ENCODE measurements around the gene WSCD2.

DNA sequence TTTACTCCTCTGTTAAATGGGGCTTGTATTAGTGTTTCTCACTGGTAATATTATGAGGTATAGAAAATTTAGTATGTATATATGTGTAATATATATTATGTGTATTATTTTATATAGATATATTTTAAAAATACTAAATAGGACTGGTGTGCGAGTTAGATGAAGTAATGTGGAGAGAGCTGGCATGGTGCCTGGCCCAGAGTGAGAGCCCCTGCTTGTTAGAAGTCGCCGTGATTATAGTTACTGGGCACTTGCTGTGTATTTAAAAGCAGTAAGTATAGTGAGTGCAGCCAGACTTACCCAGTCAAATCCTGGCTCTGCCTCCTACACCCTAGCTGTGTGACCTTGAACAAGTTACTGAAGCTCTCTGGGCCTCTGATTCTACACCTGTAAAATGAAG is 48.0 kb downstream of the WSCD2 start:
- TF ChIP-seq POLR2AphosphoS5 (IDR thresholded peaks at IDR 0.05; ENCODE audit: insufficient read depth in 1 of 2, low read depth in 1 of 2) (no peak), CTCF (IDR thresholded peaks at IDR 0.05) (no peak)

Measured in vagina (tissue), 2 donors.